LNCaP clone FGC (cell line): ENCODE data around the gene SLC27A2.
A peak's percentile ranks its signal among the peaks of the same experiment; 100 is the strongest.
"Not testable (repeated sequence)": the region's sequence is repeated elsewhere in the genome, so short reads cannot be mapped to it uniquely, and the experiment has no call there.

Experiments
- DNase-seq: peaks from one replicate; pipeline ENCODE4 v3.0.0-alpha.2; 2011; ENCODE audit warnings: low read depth
- H3K4me3 ChIP-seq: 2 replicates; pipeline ENCODE4 v1.5.1; 2011; ENCODE audit warnings: mild to moderate bottlenecking, low read depth, low read length, control low read depth
- TF ChIP-seq, protein P1 (sequence below): IDR thresholded peaks from 2 replicates; pipeline ENCODE4 v1.5.1; 2012; ENCODE audit warnings: mild to moderate bottlenecking; ENCODE audit not compliant: control insufficient read depth, insufficient read depth; ENCODE audit errors: extremely low read depth

SLC27A2 gene

DNA sequence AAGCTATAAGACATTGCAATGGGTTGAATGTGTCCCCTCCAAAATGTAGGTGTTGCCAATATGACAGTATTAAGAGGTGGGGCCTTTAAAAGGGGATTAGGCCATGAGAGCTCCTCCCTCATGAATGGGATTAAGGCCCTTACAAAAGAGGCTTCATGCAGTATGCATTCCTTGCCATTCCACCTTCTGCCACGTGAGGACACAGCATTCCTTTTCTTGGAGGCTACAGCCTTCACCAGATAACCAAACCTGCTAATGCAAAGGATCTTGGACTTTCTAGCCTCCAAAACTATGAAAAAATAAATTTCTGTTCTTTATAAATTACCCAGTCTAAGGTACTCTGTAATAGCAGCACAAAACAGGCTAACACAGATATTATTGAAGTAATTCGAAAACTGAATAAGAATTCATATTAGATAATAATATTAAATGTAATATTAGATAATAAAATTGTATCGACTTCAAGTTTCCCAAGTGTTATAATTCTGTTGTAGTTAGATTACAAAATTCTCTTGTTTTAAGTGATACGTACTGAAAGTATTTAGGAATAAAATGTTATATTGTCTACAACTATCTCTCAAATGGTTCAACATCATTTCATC, 33.5 kb upstream of the SLC27A2 start:
- H3K4me3 ChIP-seq: no peak overlapping the region
- peak; percentile 70 for DNase-seq
- TF ChIP-seq, protein P1, sequence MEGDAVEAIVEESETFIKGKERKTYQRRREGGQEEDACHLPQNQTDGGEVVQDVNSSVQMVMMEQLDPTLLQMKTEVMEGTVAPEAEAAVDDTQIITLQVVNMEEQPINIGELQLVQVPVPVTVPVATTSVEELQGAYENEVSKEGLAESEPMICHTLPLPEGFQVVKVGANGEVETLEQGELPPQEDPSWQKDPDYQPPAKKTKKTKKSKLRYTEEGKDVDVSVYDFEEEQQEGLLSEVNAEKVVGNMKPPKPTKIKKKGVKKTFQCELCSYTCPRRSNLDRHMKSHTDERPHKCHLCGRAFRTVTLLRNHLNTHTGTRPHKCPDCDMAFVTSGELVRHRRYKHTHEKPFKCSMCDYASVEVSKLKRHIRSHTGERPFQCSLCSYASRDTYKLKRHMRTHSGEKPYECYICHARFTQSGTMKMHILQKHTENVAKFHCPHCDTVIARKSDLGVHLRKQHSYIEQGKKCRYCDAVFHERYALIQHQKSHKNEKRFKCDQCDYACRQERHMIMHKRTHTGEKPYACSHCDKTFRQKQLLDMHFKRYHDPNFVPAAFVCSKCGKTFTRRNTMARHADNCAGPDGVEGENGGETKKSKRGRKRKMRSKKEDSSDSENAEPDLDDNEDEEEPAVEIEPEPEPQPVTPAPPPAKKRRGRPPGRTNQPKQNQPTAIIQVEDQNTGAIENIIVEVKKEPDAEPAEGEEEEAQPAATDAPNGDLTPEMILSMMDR: peak; percentile 88

DNA sequence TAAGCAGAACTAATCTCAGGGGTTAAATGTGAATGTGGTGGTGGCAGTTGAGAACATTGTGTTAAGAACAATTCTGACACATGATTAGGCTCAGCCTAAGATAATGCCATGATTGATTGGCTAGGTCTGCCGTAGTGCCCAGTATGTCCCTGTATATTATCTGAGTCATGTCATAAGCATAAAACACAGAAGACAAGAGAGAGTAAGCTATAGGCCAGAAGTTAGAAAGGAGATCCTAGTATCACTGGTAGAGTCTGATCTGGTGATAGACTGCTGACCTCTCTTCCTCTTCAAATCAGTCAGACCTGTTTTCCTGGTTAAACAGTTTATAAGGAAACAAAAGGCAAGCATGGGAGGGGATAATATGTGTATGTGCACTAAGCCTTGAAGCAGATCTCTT, 32.9 kb upstream of the SLC27A2 start:
- peak; percentile 84 for DNase-seq

DNA sequence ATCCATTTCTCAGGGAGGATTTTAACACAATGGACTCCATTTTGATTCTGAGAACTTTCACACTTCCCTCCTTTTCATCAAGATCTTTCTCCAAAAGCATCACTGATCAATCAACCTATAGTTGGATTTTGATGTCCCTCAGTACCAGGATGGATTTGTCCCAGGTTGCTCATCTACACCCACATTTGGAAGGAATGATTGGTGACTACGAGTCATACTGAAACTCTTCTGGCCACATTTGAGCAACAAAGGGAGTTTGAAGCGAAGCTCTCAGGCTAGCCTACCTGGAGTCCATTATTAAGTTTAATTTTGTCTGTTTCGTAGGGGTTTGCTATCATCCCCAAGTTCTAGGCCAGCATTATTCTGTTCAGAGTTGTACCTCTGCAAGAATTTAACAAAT, 31.6 kb upstream of the SLC27A2 start:
- TF ChIP-seq, protein P1: no peak
- no peak for DNase-seq
- no peak overlapping the region for H3K4me3 ChIP-seq

More for the DNA sequence above, 32.9 kb upstream of the SLC27A2 start:
- TF ChIP-seq, protein P1: no peak
- H3K4me3 ChIP-seq: no peak overlapping the region

DNA sequence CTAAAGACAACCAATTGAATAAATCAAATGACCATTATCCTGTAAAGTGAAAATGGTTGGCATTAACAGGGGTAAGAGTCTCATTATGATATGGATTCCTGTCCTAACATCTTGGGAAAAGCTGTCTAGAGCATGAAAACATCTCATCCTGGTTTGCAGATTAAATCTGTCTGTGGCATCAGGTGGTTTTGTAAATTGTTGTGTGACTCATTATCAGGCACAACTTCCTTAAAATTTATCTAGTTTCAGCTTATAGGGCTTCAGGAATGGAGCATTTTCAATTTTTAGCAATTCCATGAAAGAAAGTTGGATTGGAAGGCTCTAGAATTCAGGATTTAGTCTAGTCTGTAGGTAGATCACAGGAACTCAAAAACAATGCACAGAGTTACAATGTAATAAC, 31.1 kb upstream of the SLC27A2 start:
- TF ChIP-seq, protein P1: no peak
- H3K4me3 ChIP-seq: no peak overlapping the region

DNA sequence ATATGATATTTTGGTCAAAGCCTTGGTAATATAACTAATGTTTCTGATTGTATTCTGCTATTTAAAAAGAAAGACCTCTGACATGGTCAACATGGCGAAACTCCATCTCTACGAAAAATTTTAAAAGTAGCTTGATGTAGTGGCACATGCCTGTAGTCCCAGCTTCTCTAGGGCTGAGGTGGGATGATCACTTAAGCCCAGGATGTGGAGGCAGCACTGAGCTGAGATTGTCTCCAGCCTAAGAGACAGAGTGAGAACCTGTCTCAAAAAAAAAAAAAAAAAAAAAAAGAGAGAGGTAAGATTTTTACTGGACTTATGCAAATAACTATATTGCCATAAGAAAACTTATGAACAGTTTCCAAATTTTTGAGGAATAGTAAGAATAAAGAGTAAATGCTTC, 30.5 kb upstream of the SLC27A2 start:
- H3K4me3 ChIP-seq: no peak overlapping the region
- DNase-seq: no peak
- TF ChIP-seq, protein P1: 0 out of 2 replicates have a peak, but pooled peaks have one; percentile 17

More for the DNA sequence above, 31.1 kb upstream of the SLC27A2 start:
- DNase-seq: no peak

DNA sequence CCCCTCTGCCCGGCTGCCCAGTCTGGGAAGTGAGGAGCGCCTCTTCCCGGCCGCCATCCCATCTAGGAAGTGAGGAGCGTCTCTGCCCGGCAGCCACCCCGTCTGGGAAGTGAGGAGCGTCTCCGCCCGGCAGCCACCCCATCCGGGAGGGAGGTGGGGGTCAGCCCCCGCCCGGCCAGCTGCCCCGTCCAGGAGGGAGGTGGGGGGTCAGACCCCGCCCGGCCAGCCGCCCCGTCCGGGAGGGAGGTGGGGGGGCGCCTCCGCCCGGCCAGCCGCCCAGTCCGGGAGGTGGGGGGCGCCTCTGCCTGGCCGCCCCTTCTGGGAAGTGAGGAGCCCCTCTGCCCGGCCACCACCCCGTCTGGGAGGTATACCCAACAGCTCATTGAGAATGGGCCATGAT, 23.8 kb upstream of the SLC27A2 start:
- DNase-seq, H3K4me3 ChIP-seq: not testable (repeated sequence)

DNA sequence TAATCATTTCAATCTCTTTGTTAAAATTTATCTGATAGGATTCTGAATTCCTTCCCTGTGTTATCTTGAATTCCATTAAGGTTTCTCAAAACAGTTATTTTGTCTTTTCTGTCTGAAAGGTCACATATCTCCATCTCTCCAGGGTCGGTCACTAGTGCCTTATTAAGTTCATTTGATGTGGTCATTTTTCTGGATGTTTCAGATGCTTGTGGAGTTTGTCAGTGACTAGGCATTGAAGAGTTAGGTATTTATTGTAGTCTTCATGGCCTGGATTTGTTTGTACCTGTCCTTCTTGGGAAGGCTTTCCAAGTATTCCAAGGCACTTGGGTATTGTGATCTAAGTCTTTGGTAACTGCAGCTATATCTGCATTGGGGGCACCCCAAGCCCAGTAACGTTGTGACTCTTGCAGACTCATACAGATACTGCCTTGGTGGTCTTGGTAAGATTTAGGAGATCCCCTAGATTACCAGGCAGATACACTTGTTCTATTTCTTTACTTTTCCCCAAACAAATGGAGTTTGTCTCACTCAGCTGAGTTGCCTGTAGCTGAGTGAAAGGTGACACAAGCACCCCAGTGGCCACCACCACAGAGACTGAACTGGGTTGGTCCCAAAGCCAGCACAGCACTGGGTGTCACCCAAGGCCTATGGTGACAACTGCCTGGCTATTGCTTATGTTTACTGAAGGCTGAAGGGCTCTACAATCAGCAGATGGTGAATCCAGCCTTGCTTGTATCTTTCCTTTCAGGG, 18.9 kb upstream of the SLC27A2 start:
- DNase-seq: no peak
- TF ChIP-seq, protein P1: no peak
- H3K4me3 ChIP-seq: no peak overlapping the region
